ENCODE data around the gene ELK4.

The ELK4 gene

DNA sequence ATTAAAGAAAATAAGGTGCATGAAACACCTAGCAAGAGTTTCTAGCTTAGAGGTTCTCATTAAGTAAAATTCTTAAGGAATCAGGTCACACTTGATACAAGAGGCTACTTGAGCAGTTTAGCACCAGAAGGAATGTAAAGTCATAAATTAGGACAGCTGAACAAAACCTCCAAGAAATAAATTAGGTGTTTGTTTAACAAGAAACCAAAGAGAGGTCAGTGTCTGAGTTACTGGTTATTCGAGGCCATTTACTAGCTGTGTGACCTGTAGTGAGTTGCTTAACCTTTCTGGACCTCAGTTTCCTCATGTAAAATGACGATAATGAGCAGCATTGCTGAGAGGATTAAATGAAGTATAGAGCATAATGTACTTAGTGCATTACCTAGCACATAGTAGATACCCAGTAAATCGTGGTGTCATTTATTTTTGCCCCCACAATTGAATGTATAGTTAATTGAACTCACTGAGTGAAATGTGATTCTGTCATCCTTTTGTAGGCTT lies 908 bp upstream of the ELK4 start:
- intact Hi-C loops (cut with DNase I), result loop anchor here (1.0 to 5.0 kb wide), 2 partner anchors 40 to 105 kb away; no protein-coding TSS in a partner anchor
- no peak for DNase-seq

DNA sequence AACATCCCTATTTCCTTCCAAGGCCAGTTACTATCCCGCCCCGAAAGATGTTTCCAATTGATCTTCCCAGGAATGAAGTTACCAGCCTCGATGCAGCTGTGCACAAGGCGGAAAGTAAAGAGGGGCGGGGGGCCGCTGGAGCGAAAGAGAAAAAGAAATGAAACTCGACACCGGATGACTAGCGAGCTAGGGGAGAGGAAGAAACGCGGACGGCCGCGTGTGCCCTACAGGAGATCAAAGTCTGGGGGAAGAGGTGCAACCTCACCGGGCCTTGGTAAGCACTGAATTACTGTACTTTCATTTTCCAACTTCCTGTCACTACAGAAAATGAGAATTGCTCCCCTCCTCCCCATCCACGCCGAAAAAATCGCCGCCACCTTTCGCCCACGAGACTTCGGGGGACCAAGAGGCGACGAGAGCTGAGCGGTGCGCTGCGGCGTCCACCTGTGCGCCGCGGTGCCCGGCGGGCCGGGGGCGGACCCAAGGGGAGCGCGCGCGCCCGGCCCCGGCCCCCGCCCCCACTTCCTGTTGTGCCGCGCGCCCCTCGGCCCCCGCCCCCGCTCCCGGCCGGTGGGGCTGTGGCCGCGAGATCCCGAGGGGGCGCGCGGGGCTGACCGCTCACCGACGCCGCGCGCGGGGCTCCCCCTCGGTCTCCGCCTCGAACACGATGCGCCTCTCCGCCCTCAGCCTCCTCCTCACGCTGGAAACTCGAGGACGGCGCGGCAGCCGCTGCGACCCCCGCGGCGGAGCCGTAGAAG lies 622 bp downstream of the ELK4 start:
- DNase-seq, result peak in 9 of 10 donors; percentile 16 to 88 (median 32)
- intact Hi-C loops (cut with DNase I), result loop anchor here (5.0 kb wide), 1 partner anchor 104 kb away; no protein-coding TSS in a partner anchor

DNA sequence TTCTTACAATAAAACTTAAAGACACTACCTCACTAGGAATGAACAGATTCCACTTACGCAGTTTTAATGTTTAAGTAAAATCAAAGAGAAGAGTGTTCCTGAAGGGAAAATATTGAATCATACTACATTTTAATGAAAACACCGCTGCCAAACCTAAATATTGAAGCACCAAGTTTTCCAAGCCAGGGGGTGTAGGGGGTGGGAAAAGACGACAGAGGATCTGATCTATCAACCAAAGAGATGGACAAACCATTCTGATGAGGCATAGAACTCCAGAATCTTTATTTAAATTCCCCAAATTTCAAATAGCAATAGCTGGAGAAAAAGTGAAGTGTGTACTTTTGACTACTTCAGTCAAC lies 1.2 kb downstream of the ELK4 start:
- no peak for DNase-seq
- intact Hi-C loops (cut with DNase I), result loop anchor here (5.0 kb wide), 1 partner anchor 103 kb away; no protein-coding TSS in a partner anchor

DNA sequence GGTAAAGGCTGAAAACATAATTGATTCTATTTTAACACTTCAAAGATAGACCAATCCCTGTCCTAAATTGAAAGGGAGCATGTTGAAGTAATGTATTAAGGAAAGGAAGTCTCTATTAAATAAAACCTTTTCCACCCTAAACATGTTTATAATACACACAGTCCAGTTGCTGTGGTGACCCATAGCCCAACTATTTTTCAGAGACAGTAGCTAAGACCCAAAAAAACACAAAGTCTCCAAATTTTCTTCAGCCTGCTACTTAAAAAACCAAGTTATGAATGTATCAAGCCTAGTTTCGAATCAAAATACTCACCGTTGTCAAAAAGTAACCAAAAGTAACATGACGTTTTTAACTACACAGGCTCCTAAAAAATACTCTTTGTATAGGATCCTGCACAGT lies 1.6 kb downstream of the ELK4 start:
- intact Hi-C loops (cut with DNase I), result loop anchor here (5.0 kb wide), 1 partner anchor 103 kb away; no protein-coding TSS in a partner anchor

DNA sequence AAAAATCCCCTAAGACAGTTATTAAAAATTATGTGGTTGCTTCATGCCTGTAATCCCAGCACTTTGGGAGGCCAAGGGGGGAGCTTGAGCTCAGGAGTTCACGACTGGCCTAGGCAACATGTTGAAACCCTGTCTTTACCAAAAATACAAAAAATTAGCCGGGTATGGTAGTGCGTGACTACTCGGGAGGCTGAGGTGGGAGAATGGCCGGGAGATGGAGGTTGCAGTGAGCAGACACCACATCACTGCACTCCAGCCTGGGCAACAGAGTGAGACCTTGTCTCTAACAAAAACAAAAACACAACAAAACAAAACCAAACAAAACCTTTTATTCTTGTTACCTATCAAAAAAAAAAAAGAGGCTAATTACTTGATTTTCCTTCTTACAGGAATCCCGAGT lies 2.1 kb downstream of the ELK4 start:
- intact Hi-C loops (cut with DNase I), result loop anchor here (5.0 kb wide), 1 partner anchor 102 kb away; no protein-coding TSS in a partner anchor
- no peak for DNase-seq

More for the DNA sequence above, 1.6 kb downstream of the ELK4 start:
- DNase-seq, result no peak

DNA sequence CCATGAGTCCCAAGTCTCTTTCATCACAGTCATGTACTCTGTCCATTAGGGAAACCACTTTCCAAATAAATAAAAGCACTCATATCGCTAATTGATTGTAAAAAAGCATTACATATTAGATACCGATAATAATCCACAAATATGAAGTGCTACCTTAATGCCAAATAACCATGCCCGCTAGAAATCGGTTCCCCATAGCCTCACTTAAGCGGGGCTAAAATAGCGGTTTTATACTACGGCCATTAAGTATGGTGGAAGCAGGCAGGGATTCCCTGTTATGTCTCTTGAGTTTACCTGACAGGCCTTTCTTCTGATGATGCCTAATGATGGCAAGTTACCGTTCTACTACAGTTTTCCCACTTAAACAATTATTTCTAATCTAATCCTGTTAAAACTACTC lies 3.9 kb downstream of the ELK4 start:
- intact Hi-C loops (cut with DNase I), result no loop called here
- DNase-seq, result no peak

DNA sequence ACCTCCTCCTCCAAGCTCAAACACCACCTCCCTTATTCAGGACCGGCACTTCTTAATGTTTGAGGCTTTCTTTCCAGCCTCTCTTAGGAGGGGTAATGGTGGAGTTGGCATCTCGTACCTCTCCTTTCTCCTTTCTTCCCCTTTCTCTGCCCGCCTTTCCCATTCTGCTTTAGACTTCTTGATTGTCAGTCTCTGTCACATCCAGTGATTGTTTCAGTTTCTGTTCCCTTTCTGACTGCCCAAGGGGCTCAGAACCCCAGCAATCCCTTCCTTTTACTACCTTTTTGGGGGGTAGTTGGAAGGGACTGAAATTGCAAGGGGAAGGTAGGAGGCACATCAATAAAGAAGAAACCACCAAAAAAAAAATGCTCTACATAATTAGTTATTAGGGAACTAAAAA lies 5.6 kb downstream of the ELK4 start:
- intact Hi-C loops (cut with DNase I), result no loop called here
- DNase-seq, result no peak

DNA sequence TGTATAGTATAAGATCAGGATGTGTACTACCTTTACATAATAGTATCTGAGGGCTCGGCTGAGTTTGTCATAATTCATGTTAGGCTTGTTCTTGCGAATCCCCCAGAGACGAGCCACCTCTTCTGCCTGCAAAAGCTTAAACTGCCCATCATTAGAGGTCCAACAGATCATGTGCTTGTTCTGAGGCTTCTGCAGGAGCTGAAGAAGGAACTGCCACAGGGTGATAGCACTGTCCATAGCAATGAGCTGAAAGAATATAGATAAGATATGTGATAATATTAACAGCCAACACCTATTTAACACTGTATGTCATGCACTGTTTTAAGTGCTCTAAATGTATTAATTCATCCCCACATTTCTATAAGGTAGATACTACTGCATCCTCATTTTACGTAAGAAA lies 8.2 kb downstream of the ELK4 start:
- DNase-seq, result no peak
- intact Hi-C loops (cut with DNase I), result no loop called here

DNA sequence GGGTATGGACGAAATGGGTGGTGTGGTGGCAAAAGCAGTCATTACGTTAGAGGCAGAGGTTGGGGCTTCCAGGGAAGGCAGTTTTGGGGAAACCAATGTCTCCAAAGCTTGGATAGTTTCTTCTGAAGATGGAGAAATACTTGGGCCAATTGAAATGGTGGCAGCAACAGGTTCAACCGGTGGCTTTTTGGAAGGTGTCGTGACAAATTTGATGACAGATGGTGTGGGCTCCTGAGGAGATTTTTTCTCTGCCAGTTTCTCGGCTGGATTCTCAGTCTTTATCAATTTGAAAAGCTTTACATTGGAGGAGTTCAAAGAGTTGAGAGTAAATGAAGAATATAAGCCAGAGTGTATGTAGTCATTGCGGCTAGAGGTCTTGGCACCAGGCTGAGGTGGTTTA lies 11.5 kb downstream of the ELK4 start:
- intact Hi-C loops (cut with DNase I), result no loop called here

DNA sequence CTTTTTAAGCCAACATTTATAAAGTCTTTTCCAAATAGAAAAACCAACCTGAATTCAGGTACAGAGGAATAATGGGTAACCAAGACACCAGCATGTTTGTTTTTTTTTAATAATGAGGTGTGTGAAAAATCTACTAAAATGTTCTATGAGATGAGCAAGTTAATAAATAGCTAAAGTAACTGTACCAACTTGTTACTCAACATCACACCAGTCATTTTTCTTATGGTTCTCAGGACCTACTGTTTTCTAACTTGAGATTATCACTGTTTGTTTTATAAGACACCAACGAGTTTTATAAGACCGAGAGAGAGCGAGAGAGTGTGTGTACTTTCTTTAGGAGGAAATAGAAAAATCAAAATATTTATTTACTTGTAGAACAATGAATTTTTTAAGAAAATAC lies 12.4 kb downstream of the ELK4 start:
- intact Hi-C loops (cut with DNase I), result no loop called here

More for the DNA sequence above, 11.5 kb downstream of the ELK4 start:
- DNase-seq, result no peak

DNA sequence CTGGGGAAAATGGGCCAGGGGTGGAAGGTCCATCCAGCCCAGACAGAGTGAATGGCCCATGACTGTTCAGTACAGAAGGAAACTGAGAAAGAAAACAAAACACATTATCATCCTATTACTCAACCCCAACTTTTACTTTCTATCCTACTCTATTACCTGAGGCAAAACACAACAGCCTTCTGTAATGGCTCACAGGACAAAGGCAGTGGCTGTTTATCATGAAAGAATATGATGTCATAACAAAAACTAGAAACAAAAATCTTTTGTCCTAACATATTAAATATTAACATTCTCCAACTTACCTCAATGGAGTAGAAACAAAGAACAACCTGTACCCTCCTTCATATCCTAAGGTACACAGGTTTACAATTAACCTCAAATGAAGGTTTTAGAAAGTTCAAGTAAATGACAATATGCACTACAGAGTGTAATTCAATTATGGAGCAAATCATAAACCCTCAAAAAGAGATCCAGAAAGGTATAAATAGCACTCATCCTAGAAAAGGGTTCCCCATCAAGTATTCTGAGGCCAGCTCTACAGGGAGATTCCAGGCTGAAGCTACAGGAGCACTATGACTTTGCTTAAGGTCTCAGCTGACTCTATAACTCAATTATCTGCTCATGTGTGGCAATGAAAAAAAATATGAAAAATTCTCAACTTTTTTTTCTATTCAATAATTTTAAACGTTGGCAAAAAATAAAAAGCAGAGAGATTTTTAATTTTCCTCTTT lies 15.1 kb downstream of the ELK4 start:
- intact Hi-C loops (cut with DNase I), result no loop called here
- no peak for DNase-seq

More for the DNA sequence above, 12.4 kb downstream of the ELK4 start:
- DNase-seq, result no peak

DNA sequence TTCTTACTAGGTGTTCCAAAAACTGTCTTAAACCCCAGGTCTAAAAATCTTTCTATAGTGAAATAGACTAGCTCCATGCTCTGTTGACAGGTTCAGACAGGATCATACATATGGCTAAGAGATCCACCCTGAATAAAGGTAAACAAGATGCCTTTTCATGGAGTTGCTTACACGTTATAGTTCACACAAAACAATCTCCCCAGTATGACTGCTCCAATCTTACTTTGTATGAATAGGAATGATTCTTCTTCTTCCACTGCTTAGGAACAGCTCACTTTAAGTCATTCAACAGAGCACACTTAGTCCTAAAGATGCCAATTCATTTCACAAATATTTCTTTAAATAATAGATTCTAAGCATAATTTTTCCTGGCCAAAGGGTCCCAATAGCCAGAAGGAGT lies 16.0 kb downstream of the ELK4 start:
- intact Hi-C loops (cut with DNase I), result no loop called here
- DNase-seq, result no peak

DNA sequence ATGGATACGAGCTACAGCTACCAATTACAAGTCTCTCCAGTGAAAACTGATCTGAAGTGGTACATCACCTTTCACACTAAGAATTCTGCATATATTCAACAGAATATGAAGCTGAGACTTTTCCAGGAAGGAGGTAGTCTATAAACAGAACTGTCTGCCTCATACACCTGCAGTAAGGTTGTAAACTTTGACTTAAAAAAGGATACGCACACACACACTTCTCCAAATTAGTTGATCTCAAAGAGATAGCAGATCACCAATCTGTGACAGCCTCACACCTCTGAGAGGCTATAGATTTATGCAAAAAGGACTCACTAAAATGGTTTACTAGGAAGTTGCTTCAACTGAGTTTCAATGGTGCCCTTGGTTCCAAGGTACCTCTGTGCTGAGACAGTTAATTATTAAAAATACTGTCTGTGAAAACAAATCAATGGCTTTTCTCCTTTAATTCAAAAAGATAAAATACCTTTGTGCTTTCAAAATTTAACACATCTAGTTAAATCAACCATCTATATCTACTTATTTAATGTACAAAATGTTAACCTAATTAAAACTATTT lies 17.9 kb downstream of the ELK4 start:
- intact Hi-C loops (cut with DNase I), result no loop called here
- DNase-seq, result no peak

DNA sequence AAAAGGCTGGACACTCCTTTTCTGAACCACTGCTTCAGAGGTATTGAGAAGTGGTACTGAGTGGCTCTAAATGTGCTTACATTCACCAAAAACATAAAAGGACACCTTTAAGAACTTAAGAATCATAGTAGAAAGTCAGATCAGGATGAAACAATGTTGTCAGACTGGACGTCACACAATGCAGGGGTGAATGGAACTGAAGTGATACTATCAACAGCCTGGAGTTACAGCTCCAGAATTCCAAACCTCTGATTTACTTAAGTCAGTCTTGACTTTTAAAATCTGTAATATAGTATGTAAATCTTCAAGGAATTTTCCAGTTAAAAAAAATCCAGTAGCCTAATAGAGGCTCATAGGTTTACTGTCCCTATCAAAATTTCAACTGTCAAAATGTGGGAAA lies 19.3 kb downstream of the ELK4 start:
- intact Hi-C loops (cut with DNase I), result no loop called here
- DNase-seq, result no peak

DNA sequence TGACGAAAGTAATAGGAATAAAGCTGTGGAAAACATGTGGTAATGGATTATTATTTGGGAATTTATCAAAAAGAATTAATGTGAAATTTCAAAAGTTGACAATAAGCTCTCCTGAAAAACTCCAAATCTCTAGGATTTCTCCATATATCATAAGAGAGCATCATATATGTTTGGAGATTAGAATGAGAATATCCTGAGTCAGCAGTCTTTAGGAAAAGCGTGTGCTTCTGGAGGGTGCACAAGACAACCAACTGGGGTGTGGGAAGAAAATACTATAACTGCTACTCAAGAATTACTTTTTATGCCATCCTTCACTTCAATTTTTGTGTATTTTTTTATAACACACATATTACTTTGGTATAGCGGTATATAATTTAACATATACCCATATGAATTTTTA lies 19.7 kb downstream of the ELK4 start:
- intact Hi-C loops (cut with DNase I), result no loop called here
- no peak for DNase-seq

DNA sequence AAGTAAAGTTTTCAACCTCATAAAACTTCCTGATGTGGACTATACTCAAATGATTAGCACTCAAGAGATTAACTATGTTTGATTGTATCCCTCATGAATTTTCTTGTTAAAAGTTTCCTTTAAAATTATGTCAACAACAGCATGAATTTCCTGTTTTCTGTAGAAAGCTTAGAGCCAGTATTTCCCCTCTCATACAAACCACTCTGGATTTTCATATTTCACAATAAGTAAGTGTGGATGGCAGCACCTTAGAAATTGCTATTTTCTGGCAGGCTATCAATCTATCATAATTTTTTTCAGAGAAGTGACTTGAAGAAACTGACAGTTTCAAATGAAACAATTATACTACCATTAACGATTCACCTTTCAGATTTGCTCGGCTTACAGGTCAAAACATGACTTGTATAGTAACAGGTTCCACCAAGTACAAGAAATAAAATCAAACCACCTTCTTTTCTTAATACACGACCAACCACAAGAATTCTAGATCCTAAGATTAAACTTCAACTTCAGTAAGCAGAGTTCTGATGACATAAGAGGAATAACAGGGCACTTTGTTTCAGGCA lies 20.8 kb downstream of the ELK4 start:
- intact Hi-C loops (cut with DNase I), result no loop called here
- DNase-seq, result no peak

DNA sequence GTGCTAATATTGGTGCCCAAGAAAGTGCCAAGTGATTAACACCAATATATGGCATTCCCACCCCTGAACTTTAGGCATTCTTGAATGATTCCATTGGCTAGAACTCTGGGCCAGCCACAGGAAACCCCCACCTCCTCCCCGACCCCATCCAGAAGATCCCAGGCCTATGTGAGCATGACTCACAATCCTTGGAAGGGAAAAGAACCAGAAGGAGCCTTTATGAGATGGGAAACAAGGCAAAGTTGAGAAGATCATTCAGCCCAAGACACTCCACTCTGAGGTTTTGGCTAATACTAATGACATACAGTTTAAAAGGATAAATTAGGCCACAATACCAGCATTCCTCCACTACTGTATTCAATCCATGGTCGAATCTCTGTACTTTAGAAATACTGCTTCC lies 21.8 kb downstream of the ELK4 start:
- DNase-seq, result no peak
- intact Hi-C loops (cut with DNase I), result no loop called here

DNA sequence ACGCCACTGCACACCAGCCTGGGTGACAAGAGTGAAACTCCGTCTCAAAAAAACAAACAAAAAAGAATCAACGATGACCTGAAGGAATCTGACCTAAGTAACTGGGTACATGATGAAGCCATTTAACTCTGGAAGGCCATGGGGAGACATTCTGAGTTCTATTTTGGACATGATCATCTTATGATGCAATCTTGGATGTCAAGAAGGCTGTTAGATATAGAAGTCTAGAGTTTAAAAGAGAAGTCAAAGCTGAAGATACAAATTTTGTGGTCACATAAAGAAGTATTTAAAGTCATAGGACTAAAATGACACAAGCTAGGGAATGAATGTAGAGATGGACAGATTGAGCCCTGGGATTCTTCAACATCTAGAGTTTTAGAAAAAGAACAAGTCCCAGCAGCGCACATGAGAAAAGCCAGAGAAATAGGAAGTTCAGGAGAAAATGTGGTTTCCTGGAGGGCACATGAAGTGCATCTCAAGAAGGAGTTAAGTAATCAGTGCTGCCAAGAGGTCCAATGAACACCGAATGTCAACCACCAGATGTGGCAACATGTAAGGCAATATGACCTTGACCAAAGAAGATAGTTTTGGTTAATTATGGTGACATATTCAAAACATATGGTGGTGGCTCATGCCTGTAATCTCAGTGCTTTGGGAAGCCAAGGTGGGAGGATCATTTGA lies 26.8 kb downstream of the ELK4 start:
- intact Hi-C loops (cut with DNase I), result no loop called here
- no peak for DNase-seq

DNA sequence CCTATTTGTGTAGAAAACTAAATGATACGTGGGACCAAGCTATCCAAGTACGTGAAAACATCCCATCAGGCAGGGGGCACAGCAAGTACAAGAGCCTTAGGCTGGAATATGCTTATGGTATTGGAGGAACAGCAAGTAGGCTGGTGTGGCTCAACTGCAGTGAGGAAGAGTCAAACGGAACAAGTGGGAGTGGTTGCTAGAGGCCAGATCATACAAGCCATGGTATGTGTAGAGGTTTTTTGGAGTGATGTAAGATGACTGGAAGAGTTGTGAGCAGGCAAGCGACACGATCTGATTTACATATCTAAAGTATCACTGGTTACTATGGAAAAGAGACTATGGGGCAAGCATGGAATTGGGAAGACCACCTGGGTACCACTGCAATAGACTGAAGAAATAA lies 27.8 kb downstream of the ELK4 start:
- no peak for DNase-seq
- intact Hi-C loops (cut with DNase I), result no loop called here

DNA sequence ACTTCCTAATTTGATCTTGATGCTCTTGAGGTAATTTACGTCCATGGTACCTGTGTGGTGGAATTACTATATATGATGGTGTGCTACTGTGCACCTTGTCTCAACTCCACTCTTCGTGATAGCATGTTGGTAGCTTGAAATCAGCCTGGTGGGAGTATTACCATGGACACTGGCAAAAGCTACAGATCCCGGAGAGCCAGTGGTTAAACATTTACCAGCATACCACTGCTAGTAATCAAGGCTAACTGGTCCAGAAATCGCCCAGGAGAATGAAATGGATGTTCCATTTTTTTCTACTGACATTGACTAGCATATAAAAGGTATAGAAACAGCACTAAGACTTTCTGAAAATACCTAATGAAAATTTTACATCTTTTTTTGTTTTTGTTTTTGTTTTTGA lies 30.6 kb downstream of the ELK4 start:
- DNase-seq, result no peak
- intact Hi-C loops (cut with DNase I), result no loop called here

DNA sequence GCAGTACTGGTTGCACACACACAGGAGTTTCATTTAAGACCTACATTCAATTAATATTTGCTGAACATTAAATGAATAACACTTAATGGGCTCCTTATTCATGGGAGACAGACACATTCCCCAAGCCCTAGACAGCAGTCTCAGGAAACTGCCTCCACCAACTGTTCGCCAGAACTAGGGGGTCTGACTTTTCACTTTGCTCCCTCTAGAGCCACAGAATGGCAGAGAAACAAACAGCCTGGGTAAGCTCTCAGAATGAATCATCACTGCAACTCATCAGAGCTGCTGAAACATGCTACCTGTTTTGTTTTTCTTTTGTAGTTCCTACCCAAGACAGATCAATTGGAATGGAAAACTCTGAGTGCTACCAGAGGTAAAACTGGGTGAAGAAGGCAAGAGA lies 31.7 kb downstream of the ELK4 start:
- DNase-seq, result no peak
- intact Hi-C loops (cut with DNase I), result no loop called here
